ENCODE data around the gene HCLS1. TPM values are rescaled to one million over a fixed set of nuclear protein-coding genes. Genes with fewer than 3 reads are reported as not detected.
"Not testable (repeated sequence)": the region's sequence is repeated elsewhere in the genome, so short reads cannot be mapped to it uniquely, and the experiment has no call there.

Gene HCLS1
- polyA plus RNA-seq, 1 donor, result 9.9 TPM

GRCh38 chr3:121595765-121596406, 64.8 kb downstream of the HCLS1 start:
- DNase-seq, result no peak

GRCh38 chr3:121594850-121595249, 65.9 kb downstream of the HCLS1 start:
- DNase-seq, result no peak

- not testable (repeated sequence) for DNase-seq
These were observed 66.9 kb downstream of the HCLS1 start for GRCh38 chr3:121593806-121594205.

DNA sequence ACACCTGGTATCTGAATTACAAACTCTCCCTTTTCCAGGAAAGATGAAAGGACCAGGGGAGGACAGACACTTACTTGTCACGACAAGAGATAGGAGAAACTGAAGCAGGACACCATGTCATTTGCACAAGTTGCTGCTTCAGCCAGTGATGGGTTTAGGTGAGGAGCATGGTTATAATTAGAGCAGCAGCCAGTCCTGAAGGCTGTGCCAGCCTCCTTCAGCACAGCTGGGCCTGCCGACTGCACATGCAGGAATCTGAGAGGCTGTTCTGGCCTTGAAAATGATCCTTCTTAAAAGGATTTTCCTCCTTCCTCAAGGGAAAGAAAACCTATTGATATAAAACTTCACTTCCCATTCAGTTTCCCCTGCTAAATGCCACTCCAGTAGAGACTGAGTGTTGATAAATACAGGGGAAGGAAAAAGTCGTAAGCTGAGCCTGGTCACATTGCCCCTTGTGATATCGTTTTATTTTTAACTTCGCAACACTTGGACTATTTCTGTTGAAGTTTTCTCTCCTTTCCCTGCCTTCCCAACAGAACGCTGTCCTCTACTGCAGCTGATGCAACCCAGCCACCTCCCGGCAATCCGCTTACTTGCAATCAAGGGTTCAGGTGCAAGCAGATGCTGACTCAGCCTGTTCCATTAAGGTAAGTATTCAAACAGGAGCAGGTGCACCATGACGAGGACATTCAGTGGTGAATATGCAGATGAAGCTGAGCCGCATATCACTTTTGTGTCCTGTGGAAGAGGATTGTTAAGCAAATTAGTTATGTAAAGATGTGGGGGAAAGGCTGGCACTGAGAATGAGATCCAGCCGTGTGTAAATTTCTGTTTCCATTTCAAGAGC, 67.6 kb downstream of the HCLS1 start, which contains the start of gene FBXO40:
Gene FBXO40 (plus strand): TSS at position 524 of the 847 bp plus-strand sequence. CDS start 27,197 bp downstream, outside the sequence.
- DNase-seq, result no peak

DNA sequence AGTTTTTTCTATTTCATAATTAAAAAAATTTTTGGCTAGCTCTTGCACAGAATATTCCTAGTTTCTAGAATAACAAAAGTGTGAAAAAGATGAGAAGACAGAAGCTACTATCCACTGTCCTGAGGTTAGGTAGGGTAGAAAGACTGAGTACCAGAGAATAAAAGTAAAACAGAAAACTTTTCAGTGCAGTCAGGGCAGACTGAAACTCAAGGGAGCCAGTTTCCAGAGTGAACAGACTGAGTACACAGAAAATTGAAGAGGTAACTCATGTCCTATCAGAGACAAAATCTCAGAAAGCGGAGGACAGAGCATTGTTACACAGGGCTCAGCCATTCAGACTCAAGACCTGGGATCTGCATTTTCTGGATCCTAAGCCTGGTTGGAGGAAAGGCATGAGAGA, 76.3 kb downstream of the HCLS1 start:
- DNase-seq, result no peak

GRCh38 chr3:121581691-121582090, 79.0 kb downstream of the HCLS1 start:
- DNase-seq, result no peak

Other genes starting within 250 kb of the HCLS1 start
- gene POLQ, start 114.9 kb downstream of the HCLS1 start, polyA plus RNA-seq (ENCODE audit: insufficient read length), result 2.6 TPM
- gene ARGFX, start 93.0 kb downstream of the HCLS1 start, polyA plus RNA-seq (ENCODE audit: insufficient read length), result not detected
- gene FBXO40, start 67.5 kb downstream of the HCLS1 start, polyA plus RNA-seq (ENCODE audit: insufficient read length), result 2.6 TPM
- gene GOLGB1, start 88.8 kb upstream of the HCLS1 start, polyA plus RNA-seq (ENCODE audit: insufficient read length), result 43.1 TPM
- 20.5 TPM for gene IQCB1, start 174.2 kb upstream of the HCLS1 start, polyA plus RNA-seq (ENCODE audit: insufficient read length)
- gene EAF2, start 174.3 kb upstream of the HCLS1 start, polyA plus RNA-seq (ENCODE audit: insufficient read length), result 8.4 TPM
- gene SLC15A2, start 233.5 kb upstream of the HCLS1 start, polyA plus RNA-seq (ENCODE audit: insufficient read length), result 61.8 TPM